ENCODE measurements around the gene PCCA.
"Not testable (repeated sequence)": the region's sequence is repeated elsewhere in the genome, so short reads cannot be mapped to it uniquely, and the experiment has no call there.

Gene PCCA

GRCh38 chr13:100561599-100562204 is 472.8 kb downstream of the PCCA start:
- DNase-seq = no peak

- DNase-seq = no peak
Measured at GRCh38 chr13:100563779-100564178, 474.9 kb downstream of the PCCA start.

- DNase-seq = no peak
Measured at GRCh38 chr13:100564444-100565223, 475.7 kb downstream of the PCCA start.

- DNase-seq = no peak
Measured at GRCh38 chr13:100565286-100565685, 476.4 kb downstream of the PCCA start.

- DNase-seq = no peak
Measured at GRCh38 chr13:100566543-100566942, 477.6 kb downstream of the PCCA start.

DNA sequence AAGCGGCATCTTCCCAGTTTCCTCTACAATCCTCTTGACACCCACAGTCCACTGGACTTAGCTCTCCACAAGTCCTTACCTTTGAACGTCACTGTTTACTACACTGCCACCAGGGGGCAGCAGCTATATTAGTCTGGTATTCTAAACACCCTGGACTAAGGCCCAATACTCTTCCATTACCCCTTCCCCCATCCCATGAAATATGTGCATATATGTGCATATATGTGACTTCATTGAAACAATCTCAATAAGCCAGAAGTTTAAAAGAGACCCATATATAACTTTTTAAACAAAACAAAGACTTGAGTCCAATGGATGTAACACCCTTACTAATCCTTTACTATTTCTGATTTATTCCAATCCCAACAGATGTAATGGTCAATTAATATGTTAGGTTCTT is 484.2 kb downstream of the PCCA start:
- DNase-seq = peak; percentile 49 to 75

DNA sequence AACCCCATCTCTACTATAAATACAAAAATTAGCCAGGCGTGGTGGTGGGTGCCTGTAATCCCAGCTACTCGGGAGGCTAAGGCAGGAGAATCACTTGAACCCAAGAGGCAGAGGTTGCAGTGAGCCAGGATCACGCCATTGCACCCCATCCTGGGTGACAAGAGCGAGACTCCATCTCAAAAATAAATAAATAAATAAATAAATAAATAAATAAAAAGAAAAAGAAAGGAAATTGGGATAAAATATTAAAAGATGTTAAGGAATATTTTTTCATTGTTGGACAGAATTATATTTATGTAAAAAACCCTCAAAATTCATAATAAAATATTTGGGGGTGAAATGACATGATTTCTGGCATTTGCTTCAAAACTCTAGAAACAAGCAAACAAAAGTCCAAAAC is 488.3 kb downstream of the PCCA start:
- not testable (repeated sequence) for DNase-seq

All from NCI-H187 (cell line).